ENCODE results near the gene CASQ2.
"Not testable (repeated sequence)": the region's sequence is repeated elsewhere in the genome, so short reads cannot be mapped to it uniquely, and the experiment has no call there.

Gene CASQ2

GRCh38 chr1:115781343-115781742, 12.8 kb upstream of the CASQ2 start:
- peak; percentile 83 for DNase-seq (ENCODE audit: low read depth)

GRCh38 chr1:115780655-115781054, 12.1 kb upstream of the CASQ2 start:
- DNase-seq (ENCODE audit: low read depth) = not testable (repeated sequence)

DNA sequence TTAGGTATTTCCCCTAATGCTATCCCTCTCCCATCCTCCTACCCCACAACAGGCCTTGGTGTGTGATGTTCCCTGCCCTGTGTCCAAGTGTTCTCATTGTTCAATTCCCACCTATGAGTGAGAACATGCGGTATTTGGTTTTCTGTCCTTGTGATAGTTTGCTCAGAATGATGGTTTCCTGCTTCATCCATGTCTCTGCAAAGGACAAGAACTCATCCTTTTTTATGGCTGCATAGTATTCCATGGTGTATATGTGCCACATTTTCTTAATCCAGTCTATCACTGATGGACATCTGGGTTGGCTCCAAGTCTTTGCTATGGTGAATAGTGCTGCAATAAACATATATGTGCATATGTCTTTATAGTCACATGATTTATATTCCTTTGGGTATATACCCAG, 10.6 kb upstream of the CASQ2 start:
- DNase-seq (ENCODE audit: low read depth) = not testable (repeated sequence)

- peak; percentile 78 for DNase-seq (ENCODE audit: low read depth)
Measured at GRCh38 chr1:115771847-115772457, 3.4 kb upstream of the CASQ2 start.

DNA sequence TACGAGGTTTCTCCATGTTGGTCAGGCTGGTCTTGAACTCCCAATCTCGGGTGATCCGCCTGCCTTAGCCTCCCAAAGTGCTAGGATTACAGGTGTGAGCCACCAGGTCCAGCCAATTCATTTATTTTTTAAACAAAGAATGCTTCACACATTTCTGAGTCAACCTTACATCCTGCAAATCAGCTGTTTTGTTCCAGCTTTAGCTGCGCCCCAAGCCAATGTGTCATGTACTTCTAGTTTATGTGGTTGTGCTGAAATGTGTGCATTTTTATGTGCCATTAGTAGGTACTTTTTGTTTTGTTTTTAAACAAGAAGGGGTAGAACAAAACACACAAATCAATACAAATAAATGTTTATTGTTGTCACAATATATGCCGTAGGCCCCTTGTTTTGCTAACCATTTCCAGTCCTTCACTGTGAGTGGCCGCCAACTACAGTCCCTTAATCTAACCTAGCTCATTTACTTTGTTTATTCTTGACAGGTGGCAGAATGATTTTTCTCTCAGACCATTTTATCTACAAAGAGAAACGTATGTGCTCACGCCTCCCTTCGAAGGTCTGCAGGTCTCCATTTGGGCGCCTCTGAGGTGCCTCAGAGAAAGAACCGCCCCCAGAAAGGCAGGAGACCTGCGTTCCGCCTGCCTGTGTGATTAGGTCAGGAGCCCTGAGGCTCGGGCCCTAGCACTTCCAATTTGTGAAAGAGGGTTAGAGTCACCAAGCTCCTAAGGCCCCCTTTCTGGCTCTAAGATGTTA, 2.8 kb upstream of the CASQ2 start:
- no peak for DNase-seq (ENCODE audit: low read depth)

- no peak for DNase-seq (ENCODE audit: low read depth)
Measured at GRCh38 chr1:115767403-115767802, 1.1 kb downstream of the CASQ2 start.

DNA sequence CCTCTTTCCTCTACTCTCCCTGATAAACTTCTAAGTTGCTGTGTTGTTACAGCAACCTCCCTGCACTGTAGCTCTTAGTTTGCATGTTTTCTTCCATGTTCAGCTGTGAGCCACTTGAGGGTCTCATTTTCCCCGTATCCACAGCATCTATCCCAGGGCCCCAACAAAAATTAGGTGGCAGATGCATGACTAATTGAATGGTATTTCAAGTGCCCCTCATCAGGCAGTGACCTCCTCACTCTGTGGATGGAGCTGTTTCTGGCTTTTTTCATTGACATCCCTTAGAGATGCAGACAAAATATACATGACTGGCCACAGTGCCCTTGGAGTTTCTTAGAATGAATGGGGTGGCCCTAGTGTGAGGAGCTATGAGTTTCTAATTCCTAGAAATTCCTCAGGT, 3.4 kb downstream of the CASQ2 start:
- no peak for DNase-seq (ENCODE audit: low read depth)

DNA sequence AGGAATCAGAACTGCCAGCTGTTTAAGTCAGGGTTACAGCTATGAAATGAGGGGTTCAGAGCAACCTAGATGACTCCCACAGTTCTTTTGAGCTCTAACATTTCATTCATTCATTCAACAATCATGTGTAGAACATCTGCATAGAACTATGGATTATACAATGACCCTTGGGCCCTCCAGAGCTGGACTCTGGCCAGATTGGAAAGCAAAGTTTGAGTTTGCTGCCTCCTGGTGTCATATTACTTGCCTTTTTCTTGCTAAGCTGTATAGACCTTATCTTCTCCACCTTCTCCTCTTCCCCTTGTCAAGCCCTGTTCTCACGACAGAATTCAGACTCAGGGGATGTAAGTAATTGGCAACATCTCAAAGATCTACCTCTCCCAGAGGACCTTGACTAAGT, 4.0 kb downstream of the CASQ2 start:
- DNase-seq (ENCODE audit: low read depth) = peak; percentile 20

DNA sequence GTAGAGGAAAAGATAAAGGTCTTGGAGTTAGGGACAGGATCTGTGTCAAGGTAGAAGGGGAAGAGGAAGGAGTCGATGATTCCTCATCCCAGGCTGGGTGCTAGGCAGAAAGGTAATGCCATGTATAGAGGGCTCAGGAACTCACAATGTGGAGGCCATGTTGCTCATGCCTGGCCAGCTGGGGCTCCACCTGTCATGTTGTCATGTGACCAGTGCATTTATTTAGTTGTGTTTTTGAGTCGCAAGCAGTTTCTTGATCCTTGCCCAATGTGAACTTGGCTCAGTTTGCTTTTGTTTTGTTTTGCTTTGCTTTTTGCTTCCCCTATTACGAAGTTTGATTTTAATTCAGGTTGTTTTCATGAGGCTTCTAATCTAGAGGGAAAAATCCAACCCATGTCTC, 5.7 kb downstream of the CASQ2 start:
- DNase-seq (ENCODE audit: low read depth) = no peak

DNA sequence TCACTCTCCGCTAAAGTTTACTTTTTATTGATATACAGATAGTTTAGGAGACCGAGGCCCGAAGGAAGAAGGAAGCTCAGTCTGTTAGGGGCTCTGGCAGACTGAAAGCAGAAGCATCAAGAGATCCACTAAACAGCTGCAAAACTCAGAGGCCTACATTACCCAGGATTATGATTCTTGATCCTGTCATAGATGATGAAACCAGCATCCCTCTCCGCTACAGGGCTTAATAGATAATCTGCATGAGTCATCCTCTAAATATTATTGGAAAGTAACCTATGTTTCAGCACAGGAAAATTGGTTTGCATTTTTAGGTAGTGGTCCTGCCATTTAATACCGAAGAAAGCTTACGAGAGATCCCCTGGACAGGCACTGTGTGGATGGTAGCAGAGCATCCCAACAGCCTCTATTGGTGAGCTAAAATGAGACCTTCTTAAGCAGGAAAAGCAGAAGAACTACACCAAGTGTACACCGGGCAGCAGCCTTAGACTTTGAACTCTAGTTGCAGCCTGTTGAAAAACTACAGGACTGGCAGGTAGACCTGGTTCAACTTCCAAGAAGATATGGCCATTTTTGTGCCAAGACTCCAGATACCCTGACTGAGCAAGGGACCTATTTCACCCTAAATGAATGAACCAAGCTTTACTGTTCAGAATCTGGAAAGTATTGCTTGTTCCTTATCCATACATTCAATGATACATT, 6.8 kb downstream of the CASQ2 start:
- DNase-seq (ENCODE audit: low read depth) = no peak

- no peak for DNase-seq (ENCODE audit: low read depth)
Measured at GRCh38 chr1:115757856-115758255, 10.7 kb downstream of the CASQ2 start.

DNA sequence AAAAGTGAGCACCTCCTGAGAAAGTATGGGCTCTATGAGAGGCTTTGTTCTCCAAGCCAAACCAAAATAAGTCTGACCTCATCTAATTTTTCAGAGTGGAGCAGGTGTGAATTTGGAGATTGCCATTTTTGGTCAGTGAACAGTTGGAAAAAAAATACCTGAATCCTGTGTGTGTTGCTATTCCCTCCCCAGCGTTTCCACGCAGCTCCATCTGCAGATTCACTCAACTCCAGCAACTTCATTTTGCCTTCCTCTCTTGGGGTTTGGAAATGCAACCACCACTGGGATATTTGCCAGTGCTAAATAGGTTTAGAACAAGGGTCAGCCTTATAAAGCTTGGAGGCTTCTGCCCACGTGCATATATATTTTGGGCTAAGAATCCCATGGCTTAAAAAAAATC, 11.2 kb downstream of the CASQ2 start:
- DNase-seq (ENCODE audit: low read depth) = no peak

DNA sequence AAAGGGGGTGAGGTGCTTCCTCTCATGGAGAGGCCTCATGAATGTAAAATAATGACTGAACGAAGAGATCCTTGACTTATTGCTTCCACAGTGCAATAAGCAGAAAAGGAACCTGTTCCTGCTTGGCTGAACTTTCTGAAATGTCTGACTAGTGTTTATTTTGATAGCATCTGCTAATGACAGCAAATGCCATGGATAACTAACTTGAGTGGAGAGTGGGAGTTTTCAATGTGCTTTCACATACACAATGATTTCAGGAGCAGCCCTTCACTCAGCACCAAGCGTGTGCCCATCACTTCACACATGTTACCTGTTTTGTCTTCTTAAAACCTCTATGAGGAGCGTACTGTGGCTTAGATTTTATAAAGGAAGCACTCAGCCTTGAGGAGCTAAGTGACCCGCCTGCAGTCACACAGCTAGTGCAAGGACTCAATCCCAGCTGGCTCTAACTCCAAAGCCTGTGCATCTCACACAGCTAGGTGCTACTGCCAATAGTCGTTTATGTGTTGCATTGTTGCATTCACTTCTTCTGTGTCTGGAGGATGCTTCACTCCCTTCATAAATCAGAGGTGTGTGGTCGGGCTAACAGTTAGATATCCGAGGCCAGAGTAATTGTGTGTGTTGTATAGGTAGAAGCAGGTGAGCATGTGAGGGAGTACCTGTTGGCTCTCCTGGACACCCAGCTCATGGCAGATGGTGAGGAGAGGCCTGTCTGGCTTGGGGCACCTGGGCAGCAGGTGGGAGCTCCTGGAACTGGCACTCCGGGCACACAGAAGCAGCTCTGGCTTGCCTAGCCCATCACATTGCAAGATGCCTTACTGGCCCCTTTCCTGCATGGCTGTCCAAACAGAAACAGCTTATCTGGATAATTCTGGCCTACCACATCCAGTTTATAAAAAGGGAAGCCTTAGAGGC, 12.8 kb downstream of the CASQ2 start:
- DNase-seq (ENCODE audit: low read depth) = no peak

DNA sequence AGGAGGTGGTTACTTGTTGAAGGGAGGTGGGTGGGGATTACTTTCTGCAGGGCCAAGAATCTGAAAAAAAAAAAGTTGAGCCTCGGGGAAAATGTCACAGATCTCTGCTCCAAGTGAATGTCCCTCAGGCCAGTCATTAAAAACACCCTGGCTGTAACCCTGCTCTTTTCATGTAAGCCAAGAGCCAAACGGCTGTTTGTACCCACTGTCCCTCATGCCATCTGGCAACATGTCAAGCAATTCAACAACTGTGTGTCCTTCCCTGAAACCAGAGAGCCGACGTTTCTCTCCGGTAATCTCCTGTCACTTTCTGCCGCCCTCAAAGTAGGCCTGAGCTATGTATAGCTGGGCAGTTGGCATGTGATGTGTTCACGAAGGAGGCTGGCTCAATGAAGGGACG, 14.7 kb downstream of the CASQ2 start:
- no peak for DNase-seq (ENCODE audit: low read depth)

DNA sequence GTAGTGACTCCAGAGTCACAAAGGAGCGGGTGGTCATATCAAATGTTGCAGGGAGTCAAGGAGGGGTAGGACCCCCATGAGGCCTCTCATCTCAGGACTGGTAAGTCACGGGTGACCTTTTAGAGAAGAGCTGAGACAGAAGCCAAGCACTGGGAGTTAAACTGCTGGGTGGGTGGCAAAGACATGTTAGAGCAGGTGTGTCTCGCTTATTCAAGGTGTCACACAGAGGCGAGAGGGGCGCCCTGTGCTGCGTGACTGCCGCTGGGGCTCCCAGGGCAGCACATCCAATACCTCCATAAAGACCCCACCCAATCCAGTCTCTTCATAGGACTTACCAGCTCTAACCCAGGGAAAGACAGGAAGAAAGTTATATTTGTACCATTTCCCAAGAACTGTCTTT, 15.2 kb downstream of the CASQ2 start:
- no peak for DNase-seq (ENCODE audit: low read depth)

- DNase-seq (ENCODE audit: low read depth) = no peak
Measured at GRCh38 chr1:115748401-115749150, 19.9 kb downstream of the CASQ2 start.

GRCh38 chr1:115746021-115746690, 22.4 kb downstream of the CASQ2 start:
- DNase-seq (ENCODE audit: low read depth) = no peak

DNA sequence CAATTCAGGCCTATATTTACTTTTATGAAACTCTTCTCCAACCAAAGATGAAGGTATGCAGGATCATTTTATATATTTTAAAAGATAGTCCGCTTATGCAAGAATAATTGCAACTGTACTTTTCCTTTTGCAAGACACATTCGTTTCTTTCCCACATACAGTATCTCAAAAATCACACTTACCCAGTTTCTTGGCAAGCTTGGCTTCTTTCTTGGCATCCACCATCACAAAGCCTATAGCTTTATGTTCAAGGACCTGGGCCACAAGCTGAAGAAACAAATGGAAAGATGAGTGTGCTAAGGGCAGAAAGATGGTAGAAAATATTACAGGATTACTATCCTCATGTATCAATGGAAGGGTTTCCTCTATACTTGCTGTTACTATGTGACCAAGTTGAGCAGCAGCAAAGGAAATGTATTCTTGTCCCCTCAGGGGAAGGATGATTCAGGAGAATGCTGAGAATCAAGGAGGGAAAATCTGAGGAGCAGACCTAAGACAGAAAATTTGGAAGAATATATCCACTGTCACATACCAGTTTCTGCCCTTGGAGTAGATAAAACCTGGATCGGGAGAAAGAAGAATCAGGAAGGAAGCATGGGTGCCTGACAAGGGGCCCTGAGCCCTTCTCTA, 23.8 kb downstream of the CASQ2 start:
- DNase-seq (ENCODE audit: low read depth) = no peak

- no peak for DNase-seq (ENCODE audit: low read depth)
Measured at GRCh38 chr1:115740811-115741210, 27.7 kb downstream of the CASQ2 start.

GRCh38 chr1:115732316-115732715, 36.2 kb downstream of the CASQ2 start:
- no peak for DNase-seq (ENCODE audit: low read depth)
